GM12878 (cell line): Measurements from ENCODE around the gene LRRTM3. TPM values are rescaled to one million over a fixed set of nuclear protein-coding genes. Genes with fewer than 3 reads are reported as not detected.

ENCODE experiments used
- ATAC-seq: fragments of 200-7000 bp; cut with Tn5 transposase; 3 replicates; pipeline ENCODE4 v1.9.1; 2020; ENCODE audit warnings: mild to moderate bottlenecking, moderate library complexity
- BruUV-seq: library from RNA; stranded (reverse); fragments of 400-500 nt; replicated peaks from 2 replicates; lab custom pipeline; 2021; lab: Mats Ljungman, UMichigan
- CTCF ChIA-PET: fragments of 300-600 bp; sonication (Branson Sonifier 250); formaldehyde crosslinking; extraction: SDS; loops from one replicate; lab custom pipeline; 2021; ENCODE audit warnings: inconsistent platforms; lab: Yijun Ruan, JAX
- POLR2A ChIA-PET: fragments of 350-600 bp; formaldehyde crosslinking; extraction: SDS; loops from one replicate; lab custom pipeline; 2021; ENCODE audit warnings: inconsistent platforms; lab: Charles Lee
- RAD21 ChIA-PET: fragments of 300-600 bp; sonication (Branson Sonifier 250); formaldehyde crosslinking; loops from one replicate; lab custom pipeline; 2023; ENCODE audit warnings: antibody characterized with exemption; ENCODE audit not compliant: unreplicated experiment; lab: Charles Lee
- SMC1A ChIA-PET: fragments of 300-600 bp; sonication (Branson Sonifier 250); formaldehyde crosslinking; loops from one replicate; lab custom pipeline; 2023; ENCODE audit not compliant: unreplicated experiment, uncharacterized antibody; lab: Charles Lee
- DNase-seq: peaks from one replicate; pipeline ENCODE4 v3.0.0-alpha.2; 2011; ENCODE audit warnings: low read depth, low spot score
- FAIRE-seq: peaks from 3 replicates; lab custom pipeline; 2011; peaks lifted over from hg19 to GRCh38; lab: Jason Lieb, UNC
- H2AFZ ChIP-seq: 2 replicates; pipeline ENCODE4 v1.6.0; 2011; ENCODE audit warnings: low read depth, low read length, control low read depth; ENCODE audit not compliant: control insufficient read depth
- H3K27ac ChIP-seq: 2 replicates; pipeline ENCODE4 v1.5.1; 2011; ENCODE audit warnings: control low read depth; ENCODE audit not compliant: control insufficient read depth, insufficient read depth
- H3K27me3 ChIP-seq, 2 experiments: replicated peaks in 1 of 2; 2 replicates each; pipeline versions ENCODE4 v1.6.0 to v1.6.1; 2011; ENCODE audit warnings: low read length in 1 of 2; ENCODE audit not compliant: control insufficient read depth in 2 of 2, insufficient read depth in 2 of 2
- H3K36me3 ChIP-seq, 2 experiments: 2 replicates each; pipeline ENCODE4 v1.5.1; 2011; ENCODE audit warnings: low read length in 1 of 2; ENCODE audit not compliant: control insufficient read depth in 2 of 2, insufficient read depth in 2 of 2
- H3K4me1 ChIP-seq: 2 replicates; pipeline ENCODE4 v1.6.1; 2011; ENCODE audit warnings: mild to moderate bottlenecking, low read length, moderate library complexity, mixed read lengths; ENCODE audit not compliant: control insufficient read depth, insufficient read depth
- H3K4me2 ChIP-seq: 2 replicates; pipeline ENCODE4 v1.6.0; 2011; ENCODE audit warnings: control low read depth; ENCODE audit not compliant: control insufficient read depth, insufficient read depth
- H3K4me3 ChIP-seq: fragments of 200-600 bp; sonication (generic); 2 replicates; pipeline ENCODE4 v1.5.1; 2016
- H3K79me2 ChIP-seq: 2 replicates; pipeline ENCODE4 v1.6.0; 2011; ENCODE audit warnings: low read length; ENCODE audit not compliant: control insufficient read depth, insufficient read depth
- H3K9ac ChIP-seq: 2 replicates; pipeline ENCODE4 v1.8.0; 2011; ENCODE audit warnings: low read length, control low read depth, mixed read lengths; ENCODE audit not compliant: control insufficient read depth, insufficient read depth
- H3K9me3 ChIP-seq: replicated peaks from 3 replicates; pipeline ENCODE4 v1.5.1; 2011; ENCODE audit warnings: mild to moderate bottlenecking, low read length; ENCODE audit not compliant: control insufficient read depth, insufficient read depth
- H4K20me1 ChIP-seq: 2 replicates; pipeline ENCODE4 v1.6.0; 2011; ENCODE audit not compliant: control insufficient read depth, insufficient read depth
- CBX3 ChIP-seq: fragments of 200-600 bp; sonication (generic); IDR thresholded peaks from 2 replicates; pipeline ENCODE4 v1.6.1; 2016; ENCODE audit warnings: low read depth, borderline replicate concordance
- CHD2 ChIP-seq: IDR thresholded peaks from 2 replicates; pipeline ENCODE4 v1.6.1; 2011; ENCODE audit warnings: low read depth, low read length, improper control_type of control experiment, borderline replicate concordance
- EED ChIP-seq: sonication (generic); IDR thresholded peaks from 2 replicates; pipeline ENCODE4 v1.6.1; 2016; ENCODE audit warnings: antibody characterized with exemption, low read depth
- NR2F1 ChIP-seq: fragments of 450-650 bp; conservative IDR thresholded peaks from 2 replicates; pipeline ENCODE4 v1.6.1; 2017; ENCODE audit warnings: mild to moderate bottlenecking
- PAX5 ChIP-seq: IDR thresholded peaks from 2 replicates; pipeline ENCODE4 v1.6.1; 2011; ENCODE audit warnings: low read depth, low read length, borderline replicate concordance
- POU2F2 ChIP-seq: IDR thresholded peaks from 3 replicates; pipeline ENCODE4 v1.6.1; 2011; ENCODE audit warnings: low read depth, mild to moderate bottlenecking, low read length, borderline replicate concordance
- RBBP5 ChIP-seq: fragments of 200-600 bp; sonication (generic); conservative IDR thresholded peaks from 2 replicates; pipeline ENCODE4 v1.6.1; 2016
- TCF3 ChIP-seq: IDR thresholded peaks from 2 replicates; pipeline ENCODE4 v1.6.1; 2012; ENCODE audit warnings: low read depth, mild to moderate bottlenecking, low read length, borderline replicate concordance; ENCODE audit not compliant: insufficient read depth
- WGBS: methylation state at CpG from one replicate; pipeline ENCODE4 v1.1.6; 2016; ENCODE audit warnings: low lambda C conversion rate; ENCODE audit not compliant: insufficient replicate concordance, insufficient coverage; ENCODE audit errors: missing lambda C conversion rate; 5-methylcytosine and 5-hydroxymethylcytosine counted together
- in situ Hi-C: fragments of 300-500 bp; cut with MboI; formaldehyde crosslinking; loops from 9 replicates; pipeline ENCODE4 v1.14.3; 2018; ENCODE audit warnings: mixed read lengths
- intact Hi-C: fragments of 100-400 bp; cut with micrococcal nuclease; formaldehyde crosslinking; loops from one replicate; pipeline ENCODE4 v1.14.2; 2022; ENCODE audit not compliant: unreplicated experiment
- polyA plus RNA-seq, 11 experiments: library from polyadenylated mRNA; depleted of rRNA in 4 of 11; unstranded in 6 of 11; stranded (reverse) in 5 of 11; fragments of >200 nt; fragmentation: Nextera tagmentation in 4 of 11; fragmentation: Illumina TruSeq in 1 of 11; extraction: Ambion mirVana in 4 of 11; extraction: Trizol in 1 of 11; gene quantifications; 1 replicate in 1 of 11; 2 replicates in 10 of 11; pipeline versions ENCODE4 v1.2.1 to v1.2.3, GENCODE V29; 2011 to 2016; ENCODE audit warnings: inconsistent platforms in 2 of 11, missing spikeins in 2 of 11, low read depth in 1 of 11
- total RNA-seq, 4 experiments: library from RNA; depleted of rRNA in 3 of 4; stranded (reverse); fragments of >200 nt in 3 of 4; fragmentation: Illumina TruSeq in 1 of 4; extraction: Trizol in 1 of 4; gene quantifications; 2 replicates each; pipeline versions ENCODE4 v1.2.1 to v1.2.3, GENCODE V29; 2013 to 2021
- TF ChIP-seq, protein P1 (sequence below): fragments of 450-650 bp; IDR thresholded peaks from 2 replicates; pipeline ENCODE4 v1.6.1; 2017; ENCODE audit warnings: borderline replicate concordance
- TF ChIP-seq, protein P2 (sequence below): IDR thresholded peaks from 2 replicates; pipeline ENCODE4 v1.6.1; 2011; ENCODE audit warnings: borderline replicate concordance, low read depth, mild to moderate bottlenecking, moderate library complexity, mixed read lengths, low read length; ENCODE audit not compliant: insufficient read depth; ENCODE audit errors: extremely low read length

Gene LRRTM3
- total and polyA plus RNA-seq, 10 of the 15 experiments (the other 5 are each of a cell fraction or from before 2014, with no cell fraction given): not detected

DNA sequence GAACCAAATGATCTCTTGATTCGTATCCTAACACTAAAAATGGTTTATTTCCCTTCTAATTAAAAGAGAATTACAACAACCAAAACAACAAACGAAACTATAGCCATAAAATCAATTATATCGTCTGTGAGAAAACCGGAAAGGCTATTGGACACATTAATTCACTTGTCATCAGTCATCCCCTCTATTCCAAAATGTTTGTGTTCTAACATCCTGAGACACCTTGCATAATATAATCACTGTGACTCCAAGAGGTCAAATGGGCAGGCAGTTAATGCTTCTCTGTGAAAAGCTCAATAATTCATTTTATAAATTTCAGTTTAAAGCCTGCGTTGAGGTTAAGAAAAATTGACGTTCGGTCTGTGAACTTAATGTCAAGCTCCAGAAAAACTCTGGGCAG, 463 bp upstream of the LRRTM3 start:
- ATAC-seq (no peak), FAIRE-seq (no peak)

More for the DNA sequence above, 463 bp upstream of the LRRTM3 start:
- no peaks in the 10 kb centered on the region for H4K20me1 ChIP-seq
- no peak for DNase-seq
- H3K9me3 ChIP-seq: no peaks in the 10 kb centered on the region
- no peak overlapping the region for H2AFZ ChIP-seq
- intact Hi-C loops: loop anchor here (5.0 kb wide), 1 partner anchor 597 kb away; no protein-coding TSS in a partner anchor
- RAD21 ChIA-PET: interaction anchor here (0.7 to 1.4 kb wide), 10 partner anchors 9 to 854 kb away, joined by 3 to 7 read pairs (median 4); no protein-coding TSS in a partner anchor
- H3K4me2 ChIP-seq: no peak overlapping the region
- POLR2A ChIA-PET: no interaction called here
- no peaks in the 10 kb centered on the region for H3K79me2 ChIP-seq
- SMC1A ChIA-PET: interaction anchor here (0.6 to 2.1 kb wide), 11 partner anchors 9 to 738 kb away, joined by 3 to 8 read pairs (median 3); no protein-coding TSS in a partner anchor
- WGBS: 20% methylated on average over 7 of the region's 7 CpGs
- no peaks in the 10 kb centered on the region for H3K36me3 ChIP-seq
- in situ Hi-C loops: no loop called here
- no peaks in the 10 kb centered on the region for H3K4me1 ChIP-seq
- H3K9ac ChIP-seq: no peak overlapping the region
- BruUV-seq: no TSS peak
- peaks cover 0 to 8% of the 10 kb centered on the region in 2 experiments; a peak in 2 of 4 replicates for H3K27me3 ChIP-seq
- TF ChIP-seq PAX5 (no peak), EED (no peak), TCF3 (no peak), POU2F2 (no peak), NR2F1 (no peak), CBX3 (no peak), CHD2 (no peak), RBBP5 (no peak)
- TF ChIP-seq, protein P1, sequence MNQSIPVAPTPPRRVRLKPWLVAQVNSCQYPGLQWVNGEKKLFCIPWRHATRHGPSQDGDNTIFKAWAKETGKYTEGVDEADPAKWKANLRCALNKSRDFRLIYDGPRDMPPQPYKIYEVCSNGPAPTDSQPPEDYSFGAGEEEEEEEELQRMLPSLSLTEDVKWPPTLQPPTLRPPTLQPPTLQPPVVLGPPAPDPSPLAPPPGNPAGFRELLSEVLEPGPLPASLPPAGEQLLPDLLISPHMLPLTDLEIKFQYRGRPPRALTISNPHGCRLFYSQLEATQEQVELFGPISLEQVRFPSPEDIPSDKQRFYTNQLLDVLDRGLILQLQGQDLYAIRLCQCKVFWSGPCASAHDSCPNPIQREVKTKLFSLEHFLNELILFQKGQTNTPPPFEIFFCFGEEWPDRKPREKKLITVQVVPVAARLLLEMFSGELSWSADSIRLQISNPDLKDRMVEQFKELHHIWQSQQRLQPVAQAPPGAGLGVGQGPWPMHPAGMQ: no peak
- TF ChIP-seq, protein P2, sequence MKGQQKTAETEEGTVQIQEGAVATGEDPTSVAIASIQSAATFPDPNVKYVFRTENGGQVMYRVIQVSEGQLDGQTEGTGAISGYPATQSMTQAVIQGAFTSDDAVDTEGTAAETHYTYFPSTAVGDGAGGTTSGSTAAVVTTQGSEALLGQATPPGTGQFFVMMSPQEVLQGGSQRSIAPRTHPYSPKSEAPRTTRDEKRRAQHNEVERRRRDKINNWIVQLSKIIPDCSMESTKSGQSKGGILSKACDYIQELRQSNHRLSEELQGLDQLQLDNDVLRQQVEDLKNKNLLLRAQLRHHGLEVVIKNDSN: no peak
- CTCF ChIA-PET: interaction anchor here (0.6 to 10.5 kb wide), 10 partner anchors 9 to 855 kb away, joined by 3 to 80 read pairs (median 3); no protein-coding TSS in a partner anchor
- no peak overlapping the region for H3K27ac ChIP-seq
- H3K4me3 ChIP-seq: no peak overlapping the region
